ENCODE results near the gene GPR35. TPM values are rescaled to one million over a fixed set of nuclear protein-coding genes. Genes with fewer than 3 reads are reported as not detected.

The GPR35 gene
- total and polyA plus RNA-seq, 2 of the 13 experiments (the other 11 are each of a cell fraction or from before 2014, with no cell fraction given), result 27.1 to 44.2 TPM

GRCh38 chr2:240586919-240587800 lies 38.1 kb upstream of the GPR35 start (continued):
- TF ChIP-seq ATF6 (CRISPR knock-in tag; conservative IDR thresholded peaks at IDR 0.05) (no peak), HOXD1 (CRISPR knock-in tag; IDR thresholded peaks at IDR 0.05) (0 out of 2 replicates have a peak, but pooled peaks have one; percentile 3), SP1 (IDR thresholded peaks at IDR 0.05) (no peak), SP1 (CRISPR knock-in tag; IDR thresholded peaks at IDR 0.05) (no peak), CTCF (CRISPR knock-in tag; IDR thresholded peaks at IDR 0.05) (peak; percentile 16), ZNF124 (CRISPR knock-in tag; IDR thresholded peaks at IDR 0.05) (no peak; the same call in 1 of the 2 replicates), ZNF101 (CRISPR knock-in tag; IDR thresholded peaks at IDR 0.05; ENCODE audit: borderline replicate concordance, low read depth) (0 out of 2 replicates have a peak, but pooled peaks have one; percentile 7), ZFAT (CRISPR knock-in tag; conservative IDR thresholded peaks at IDR 0.05) (no peak), ZNF687 (CRISPR knock-in tag; IDR thresholded peaks at IDR 0.05) (peak; percentile 76; the same call in 1 of the 2 replicates), ZHX1 (CRISPR knock-in tag; IDR thresholded peaks at IDR 0.05; ENCODE audit: low read depth) (peak; percentile 6; the same call in 1 of the 2 replicates), ZNF335 (CRISPR knock-in tag; IDR thresholded peaks at IDR 0.05) (no peak), ZFP41 (CRISPR knock-in tag; IDR thresholded peaks at IDR 0.05; ENCODE audit: borderline replicate concordance) (no peak), GZF1 (CRISPR knock-in tag; IDR thresholded peaks at IDR 0.05) (no peak)
